Naive B cell (primary cell): ENCODE data around the gene PCSK6. TPM values are rescaled to one million over a fixed set of nuclear protein-coding genes. Genes with fewer than 3 reads are reported as not detected.

Experiments used
- ATAC-seq, 2 donors: fragments of 150-1000 bp; cut with Tn5 transposase; 2 replicates each; pipeline ENCODE4 v1.10.0; 2021; ENCODE audit warnings: low read depth in 2 of 2, mild to moderate bottlenecking in 2 of 2, moderate library complexity in 2 of 2
- DNase-seq: peaks from one replicate; pipeline ENCODE4 v3.0.0; 2022
- H3K27ac Mint-ChIP-seq, 6 donors: one replicate each; pipeline ENCODE4 v1.8.0; 2020 to 2022; ENCODE audit warnings: mild to moderate bottlenecking in 6 of 6, mixed read lengths in 6 of 6, moderate library complexity in 5 of 6, inconsistent platforms in 2 of 6
- H3K27me3 Mint-ChIP-seq, 3 donors: one replicate each; pipeline ENCODE4 v1.8.0; 2021 to 2022; ENCODE audit warnings: mixed read lengths in 3 of 3, mild to moderate bottlenecking in 1 of 3
- H3K36me3 Mint-ChIP-seq, 2 donors: one replicate each; pipeline ENCODE4 v1.8.0; 2020 to 2022; ENCODE audit warnings: mixed read lengths in 2 of 2, inconsistent platforms in 1 of 2, mild to moderate bottlenecking in 1 of 2
- H3K4me1 Mint-ChIP-seq, 3 donors: one replicate each; pipeline ENCODE4 v1.8.0; 2020 to 2022; ENCODE audit warnings: mixed read lengths in 3 of 3, inconsistent platforms in 1 of 3, mild to moderate bottlenecking in 1 of 3, moderate library complexity in 1 of 3
- H3K4me3 Mint-ChIP-seq, 8 donors: one replicate each; pipeline ENCODE4 v1.8.0; 2020 to 2022; ENCODE audit warnings: mild to moderate bottlenecking in 8 of 8, mixed read lengths in 8 of 8, moderate library complexity in 8 of 8, inconsistent platforms in 2 of 8
- H3K9me3 Mint-ChIP-seq, 7 donors: one replicate each; pipeline ENCODE4 v1.8.0; 2020 to 2022; ENCODE audit warnings: mixed read lengths in 7 of 7, mild to moderate bottlenecking in 5 of 7, inconsistent platforms in 2 of 7, moderate library complexity in 1 of 7
- polyA plus RNA-seq, 6 donors: library from polyadenylated mRNA; unstranded; fragments of 300-500 nt; fragmentation: Illumina TruSeq; gene quantifications; one replicate each; pipeline ENCODE4 v1.2.3, GENCODE V29; 2021; ENCODE audit warnings: low read depth in 6 of 6

Gene PCSK6
- polyA plus RNA-seq, 6 donors from 2014 or later = 0.78 to 1.4 (median 0.96) TPM; not detected in 1

GRCh38 chr15:101391981-101392640 lies 97.4 kb downstream of the PCSK6 start:
- Mint-ChIP-seq H3K4me3 (peak overlapping the region in 7 of 8 donors; percentile 50 to 79 (median 70)), H3K27ac (peak overlapping the region in 3 of 6 donors; percentile 62 to 79 (median 71)), H3K9me3 (peaks cover 0 to 2% (median 0%) of the 10 kb centered on the region in 7 donors), H3K4me1 (peaks cover under 1 to 51% (median 42%) of the 10 kb centered on the region in 3 donors), H3K36me3 (no peaks in the 10 kb centered on the region), H3K27me3 (peaks cover 9 to 45% (median 11%) of the 10 kb centered on the region in 3 donors)
- DNase-seq = no peak
- ATAC-seq = peak in 1 of 2 donors; percentile 28

GRCh38 chr15:101391431-101391830 lies 98.1 kb downstream of the PCSK6 start:
- Mint-ChIP-seq H3K4me1 (peaks cover 4 to 52% (median 38%) of the 10 kb centered on the region in 3 donors), H3K9me3 (peaks cover 0 to 2% (median 0%) of the 10 kb centered on the region in 7 donors), H3K27me3 (peaks cover 9 to 45% (median 10%) of the 10 kb centered on the region in 3 donors), H3K36me3 (no peaks in the 10 kb centered on the region), H3K27ac (peak overlapping the region in 3 of 6 donors; percentile 29 to 79 (median 62)), H3K4me3 (peak overlapping the region in 7 of 8 donors; percentile 50 to 79 (median 70))
- ATAC-seq (no peak), DNase-seq (no peak)

- peak overlapping the region in 1 of 6 donors; percentile 56 for H3K27ac Mint-ChIP-seq
- H3K4me3 Mint-ChIP-seq = peak overlapping the region in 3 of 8 donors; percentile 22 to 50 (median 29)
- no peaks in the 10 kb centered on the region for H3K36me3 Mint-ChIP-seq
- H3K9me3 Mint-ChIP-seq = peaks cover 0 to 2% (median 0%) of the 10 kb centered on the region in 7 donors
- H3K4me1 Mint-ChIP-seq = peaks cover 4 to 48% (median 39%) of the 10 kb centered on the region in 3 donors
- DNase-seq (no peak), ATAC-seq (no peak)
- H3K27me3 Mint-ChIP-seq = peaks cover 0 to 46% (median under 1%) of the 10 kb centered on the region in 3 donors
These were observed 99.0 kb downstream of the PCSK6 start for GRCh38 chr15:101390462-101390861.

GRCh38 chr15:101390060-101390459 lies 99.4 kb downstream of the PCSK6 start:
- Mint-ChIP-seq H3K4me1 (peaks cover 4 to 48% (median 39%) of the 10 kb centered on the region in 3 donors), H3K36me3 (no peaks in the 10 kb centered on the region), H3K27me3 (peaks cover 0 to 42% (median 0%) of the 10 kb centered on the region in 3 donors), H3K9me3 (peaks cover 0 to 4% (median 0%) of the 10 kb centered on the region in 7 donors), H3K4me3 (peak overlapping the region in 3 of 8 donors; percentile 22 to 50 (median 29)), H3K27ac (peak overlapping the region in 1 of 6 donors; percentile 56)
- DNase-seq = no peak
- no peak for ATAC-seq

DNA sequence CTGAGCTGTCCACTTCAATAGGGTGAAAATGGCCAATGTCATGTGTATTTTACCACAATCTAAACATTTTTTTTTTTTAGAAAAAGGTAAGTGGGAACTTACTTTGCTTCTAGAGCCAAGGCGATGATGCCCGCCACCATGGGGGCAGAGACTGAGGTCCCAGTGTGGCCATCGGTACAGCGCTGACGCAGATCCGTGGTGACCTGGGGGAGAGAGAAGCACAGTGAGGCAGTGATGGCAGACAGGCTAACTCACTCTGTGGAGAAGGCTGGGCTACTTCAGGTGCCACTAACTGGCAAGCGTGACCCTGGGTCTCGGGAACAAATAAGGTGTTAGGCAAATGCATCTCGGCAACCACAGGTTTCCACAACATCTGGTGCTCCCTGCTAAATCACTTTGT lies 100.1 kb downstream of the PCSK6 start:
- Mint-ChIP-seq H3K36me3 (no peaks in the 10 kb centered on the region), H3K4me1 (peaks cover 4 to 48% (median 39%) of the 10 kb centered on the region in 3 donors), H3K27ac (peak overlapping the region in 1 of 6 donors; percentile 41), H3K9me3 (peaks cover 0 to 4% (median 0%) of the 10 kb centered on the region in 7 donors), H3K4me3 (no peak overlapping the region), H3K27me3 (peaks cover 0 to 42% (median 0%) of the 10 kb centered on the region in 3 donors)
- no peak for DNase-seq
- no peak for ATAC-seq

DNA sequence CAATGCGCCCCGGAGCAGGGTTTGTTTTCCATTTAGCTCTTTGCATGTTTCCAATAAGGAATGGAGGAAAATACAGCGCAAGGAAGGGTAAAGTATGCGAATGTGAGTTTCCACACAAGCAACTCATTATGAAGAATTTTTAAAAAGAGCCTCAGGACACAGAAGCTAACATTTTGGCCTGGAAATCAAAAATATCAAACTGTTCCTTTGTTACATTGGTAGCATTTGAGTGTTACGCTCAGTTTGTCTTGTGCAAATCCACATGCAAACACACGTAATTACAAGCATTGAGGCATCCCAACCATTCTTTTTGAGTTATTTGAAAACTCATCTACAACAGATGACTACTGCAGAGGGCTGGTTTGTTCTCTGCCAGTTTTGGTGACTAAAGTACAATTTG lies 101.5 kb downstream of the PCSK6 start:
- DNase-seq (no peak), ATAC-seq (no peak)
- peaks cover 0 to 4% (median 0%) of the 10 kb centered on the region in 7 donors for H3K9me3 Mint-ChIP-seq
- H3K4me1 Mint-ChIP-seq = peaks cover 4 to 43% (median 35%) of the 10 kb centered on the region in 3 donors
- peak overlapping the region in 2 of 8 donors; percentile 34 to 71 for H3K4me3 Mint-ChIP-seq
- H3K27ac Mint-ChIP-seq = peak overlapping the region in 1 of 6 donors; percentile 82
- no peaks in the 10 kb centered on the region for H3K36me3 Mint-ChIP-seq
- H3K27me3 Mint-ChIP-seq = peaks cover 0 to 34% (median 0%) of the 10 kb centered on the region in 3 donors

GRCh38 chr15:101387574-101387973 lies 101.9 kb downstream of the PCSK6 start:
- Mint-ChIP-seq H3K9me3 (peaks cover 0 to 4% (median 0%) of the 10 kb centered on the region in 7 donors), H3K27ac (peak overlapping the region in 1 of 6 donors; percentile 82), H3K27me3 (peaks cover 0 to 34% (median 0%) of the 10 kb centered on the region in 3 donors), H3K4me3 (peak overlapping the region in 1 of 8 donors; percentile 34), H3K36me3 (no peaks in the 10 kb centered on the region), H3K4me1 (peaks cover 4 to 38% (median 31%) of the 10 kb centered on the region in 3 donors)
- DNase-seq (no peak), ATAC-seq (no peak)

GRCh38 chr15:101386967-101387366 lies 102.5 kb downstream of the PCSK6 start:
- H3K4me1 Mint-ChIP-seq = peaks cover 4 to 34% (median 28%) of the 10 kb centered on the region in 3 donors
- peaks cover 0 to 4% (median 0%) of the 10 kb centered on the region in 7 donors for H3K9me3 Mint-ChIP-seq
- H3K27ac Mint-ChIP-seq = peak overlapping the region in 1 of 6 donors; percentile 22
- no peaks in the 10 kb centered on the region for H3K36me3 Mint-ChIP-seq
- no peak for DNase-seq
- no peak for ATAC-seq
- H3K4me3 Mint-ChIP-seq = no peak overlapping the region
- H3K27me3 Mint-ChIP-seq = peaks cover 0 to 34% (median 0%) of the 10 kb centered on the region in 3 donors

- no peaks in the 10 kb centered on the region for H3K36me3 Mint-ChIP-seq
- DNase-seq (no peak), ATAC-seq (no peak)
- peaks cover 0 to 4% (median 0%) of the 10 kb centered on the region in 7 donors for H3K9me3 Mint-ChIP-seq
- H3K27ac Mint-ChIP-seq = peak overlapping the region in 1 of 6 donors; percentile 33
- H3K4me1 Mint-ChIP-seq = peaks cover 4 to 24% (median 18%) of the 10 kb centered on the region in 3 donors
- H3K27me3 Mint-ChIP-seq = peaks cover 0 to 29% (median 0%) of the 10 kb centered on the region in 3 donors
- H3K4me3 Mint-ChIP-seq = peak overlapping the region in 1 of 8 donors; percentile 74
These were observed 103.5 kb downstream of the PCSK6 start for GRCh38 chr15:101386006-101386405.

- Mint-ChIP-seq H3K27me3 (peaks cover 0 to 17% (median 0%) of the 10 kb centered on the region in 3 donors), H3K4me1 (peaks cover 4 to 14% (median 13%) of the 10 kb centered on the region in 3 donors), H3K27ac (no peak overlapping the region), H3K36me3 (no peaks in the 10 kb centered on the region), H3K9me3 (peaks cover 0 to 2% (median 0%) of the 10 kb centered on the region in 7 donors), H3K4me3 (no peak overlapping the region)
- DNase-seq (no peak), ATAC-seq (no peak)
These were observed 105.2 kb downstream of the PCSK6 start for GRCh38 chr15:101384276-101384675.

- no peaks in the 10 kb centered on the region for H3K36me3 Mint-ChIP-seq
- peaks cover 2 to 5% (median 4%) of the 10 kb centered on the region in 3 donors for H3K4me1 Mint-ChIP-seq
- H3K9me3 Mint-ChIP-seq = peaks cover 0 to 2% (median 0%) of the 10 kb centered on the region in 7 donors
- ATAC-seq (no peak), DNase-seq (no peak)
- no peak overlapping the region for H3K27ac Mint-ChIP-seq
- no peak overlapping the region for H3K4me3 Mint-ChIP-seq
- peaks cover 0 to 17% (median 0%) of the 10 kb centered on the region in 3 donors for H3K27me3 Mint-ChIP-seq
These were observed 107.0 kb downstream of the PCSK6 start for GRCh38 chr15:101382544-101382943.

DNA sequence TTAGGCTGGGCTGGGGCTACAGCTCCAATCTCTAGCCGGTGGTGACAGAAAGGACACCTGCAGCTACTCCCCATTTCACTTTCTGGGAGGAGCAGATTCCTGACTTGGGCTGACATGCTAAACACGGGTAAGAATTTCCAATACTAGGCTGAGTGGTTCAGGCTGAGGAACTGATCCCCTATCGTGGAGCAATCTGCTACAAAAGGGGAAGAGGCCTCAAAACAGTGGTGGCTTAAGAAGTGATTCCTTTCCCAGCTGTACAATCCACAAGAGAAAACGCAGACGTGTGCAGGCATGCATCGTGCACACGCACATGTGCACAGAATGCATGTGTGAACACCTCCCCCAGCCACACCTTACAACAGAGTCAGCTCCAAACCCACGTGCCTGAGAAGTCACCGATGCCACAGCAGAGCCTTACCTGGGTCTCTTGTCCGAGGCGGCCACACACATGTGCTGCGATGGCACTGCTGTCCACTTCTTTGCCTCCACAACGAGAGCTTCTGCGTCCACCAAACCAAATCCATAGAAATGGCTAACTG lies 107.8 kb downstream of the PCSK6 start:
- peaks cover 0 to 12% (median 0%) of the 10 kb centered on the region in 3 donors for H3K27me3 Mint-ChIP-seq
- H3K27ac Mint-ChIP-seq = peak overlapping the region in 1 of 6 donors; percentile 12
- H3K4me3 Mint-ChIP-seq = no peak overlapping the region
- DNase-seq = no peak
- peaks cover 0 to 5% (median 1%) of the 10 kb centered on the region in 3 donors for H3K4me1 Mint-ChIP-seq
- H3K9me3 Mint-ChIP-seq = peaks cover 0 to 2% (median 0%) of the 10 kb centered on the region in 7 donors
- no peak for ATAC-seq
- no peaks in the 10 kb centered on the region for H3K36me3 Mint-ChIP-seq

DNA sequence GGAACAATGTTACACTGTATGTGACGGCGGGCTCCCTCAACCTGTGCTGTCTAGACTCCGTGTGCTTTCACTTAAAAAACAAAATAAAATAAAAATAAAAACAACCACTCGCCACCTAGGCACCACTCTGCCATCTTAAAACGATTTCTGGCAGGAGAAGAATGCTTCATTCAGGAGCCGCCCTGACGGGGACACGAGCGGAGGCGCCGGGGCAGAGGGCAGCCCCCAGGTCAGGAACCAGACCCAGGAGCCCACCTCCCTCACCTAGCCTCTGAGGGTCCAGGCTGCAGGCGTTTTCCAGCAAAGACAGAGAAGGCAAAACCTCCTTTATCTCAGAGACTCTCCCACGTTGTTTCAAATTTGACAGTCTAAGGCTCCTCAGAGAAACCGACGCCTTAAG lies 109.4 kb downstream of the PCSK6 start:
- H3K27me3 Mint-ChIP-seq = no peaks in the 10 kb centered on the region
- H3K4me3 Mint-ChIP-seq = no peak overlapping the region
- no peak overlapping the region for H3K27ac Mint-ChIP-seq
- DNase-seq (no peak), ATAC-seq (no peak)
- H3K36me3 Mint-ChIP-seq = no peaks in the 10 kb centered on the region
- H3K4me1 Mint-ChIP-seq = no peaks in the 10 kb centered on the region
- peaks cover 0 to under 1% (median 0%) of the 10 kb centered on the region in 7 donors for H3K9me3 Mint-ChIP-seq
